Skeletal muscle satellite cell (primary cell): ENCODE data around the gene BFSP2.

Experiments
- H3K27me3 ChIP-seq: 2 replicates; pipeline ENCODE4 v1.7.0; 2013; ENCODE audit warnings: low read length; ENCODE audit not compliant: control insufficient read depth, insufficient read depth
- H3K36me3 ChIP-seq: 2 replicates; pipeline ENCODE4 v1.7.0; 2013; ENCODE audit warnings: mild to moderate bottlenecking, control low read depth, low read length; ENCODE audit not compliant: insufficient read depth
- H3K4me1 ChIP-seq: 2 replicates; pipeline ENCODE4 v1.7.0; 2013; ENCODE audit warnings: low read length; ENCODE audit not compliant: control insufficient read depth, insufficient read depth
- H3K4me2 ChIP-seq: 2 replicates; pipeline ENCODE4 v1.7.0; 2013; ENCODE audit warnings: mild to moderate bottlenecking, low read length
- H3K4me3 ChIP-seq: 2 replicates; pipeline ENCODE4 v1.7.0; 2013; ENCODE audit warnings: low read length
- H3K9ac ChIP-seq: 2 replicates; pipeline ENCODE4 v1.7.0; 2013; ENCODE audit warnings: mild to moderate bottlenecking, low read depth, low read length, moderate library complexity
- H3K9me3 ChIP-seq: replicated peaks from 2 replicates; pipeline ENCODE4 v1.7.0; 2013; ENCODE audit warnings: mild to moderate bottlenecking, control low read depth, low read length

BFSP2 gene

GRCh38 chr3:133447750-133448477 lies 48.1 kb downstream of the BFSP2 start:
- Histone ChIP-seq H3K4me3 (no peak overlapping the region), H3K9ac (no peak overlapping the region), H3K9me3 (no peaks in the 10 kb centered on the region), H3K36me3 (no peaks in the 10 kb centered on the region), H3K27me3 (peaks cover 17% of the 10 kb centered on the region), H3K4me1 (peaks cover 4% of the 10 kb centered on the region), H3K4me2 (no peak overlapping the region)

DNA sequence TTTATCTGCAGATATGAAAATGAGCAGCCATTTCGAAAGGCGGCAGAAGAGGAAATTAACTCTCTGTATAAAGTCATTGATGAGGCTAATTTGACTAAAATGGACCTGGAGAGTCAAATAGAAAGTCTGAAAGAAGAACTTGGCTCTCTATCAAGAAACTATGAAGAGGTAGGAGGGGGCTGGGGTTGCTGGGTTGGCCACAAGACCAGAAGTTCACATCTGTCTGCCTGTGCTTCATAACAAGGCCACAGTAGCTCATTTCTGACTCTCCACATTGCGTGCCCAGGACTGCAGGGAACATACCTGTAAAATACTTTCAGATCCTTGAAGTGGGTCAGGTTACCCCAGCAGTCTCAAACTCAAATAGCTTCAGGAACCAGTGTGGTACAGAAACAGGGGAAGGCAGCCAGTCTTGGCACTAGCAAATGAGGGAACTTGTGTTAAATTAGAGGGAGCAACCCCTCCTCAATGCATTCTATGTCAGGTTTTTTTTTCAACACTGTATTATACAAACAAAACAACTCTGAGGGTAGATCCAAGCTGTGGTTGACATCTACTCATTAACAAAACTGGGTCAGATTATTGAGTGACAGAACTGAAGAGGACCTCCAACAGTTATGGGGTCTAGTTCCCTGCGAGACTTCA lies 48.7 kb downstream of the BFSP2 start:
- peaks cover 22% of the 10 kb centered on the region for H3K27me3 ChIP-seq
- H3K9ac ChIP-seq, result no peak overlapping the region
- H3K4me1 ChIP-seq, result peaks cover 3% of the 10 kb centered on the region
- no peak overlapping the region for H3K4me3 ChIP-seq
- no peaks in the 10 kb centered on the region for H3K9me3 ChIP-seq
- H3K36me3 ChIP-seq, result no peaks in the 10 kb centered on the region
- H3K4me2 ChIP-seq, result no peak overlapping the region

DNA sequence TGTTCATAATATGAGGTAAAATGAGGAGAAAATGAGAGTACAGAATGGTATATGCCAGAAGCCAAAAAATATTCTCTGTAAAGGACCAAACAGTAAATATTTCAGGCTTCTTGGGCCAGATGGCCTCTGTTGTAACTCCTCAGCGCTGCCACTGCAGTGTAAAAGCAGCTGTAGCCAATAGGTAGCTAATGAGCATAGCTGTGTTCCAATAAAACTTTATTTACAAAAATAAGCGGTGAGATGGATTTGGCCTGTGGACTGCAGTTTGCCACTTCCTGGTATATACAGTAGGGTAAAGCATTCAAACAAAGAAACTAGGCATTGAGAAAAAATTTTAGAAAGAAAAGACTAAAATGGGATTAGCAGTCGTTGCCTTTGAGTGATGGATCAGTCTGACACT lies 51.5 kb downstream of the BFSP2 start:
- no peak overlapping the region for H3K4me2 ChIP-seq
- no peaks in the 10 kb centered on the region for H3K36me3 ChIP-seq
- no peak overlapping the region for H3K4me3 ChIP-seq
- no peaks in the 10 kb centered on the region for H3K4me1 ChIP-seq
- no peaks in the 10 kb centered on the region for H3K9me3 ChIP-seq
- no peak overlapping the region for H3K9ac ChIP-seq
- peaks cover 22% of the 10 kb centered on the region for H3K27me3 ChIP-seq

- peaks cover 22% of the 10 kb centered on the region for H3K27me3 ChIP-seq
- H3K9me3 ChIP-seq, result no peaks in the 10 kb centered on the region
- no peak overlapping the region for H3K9ac ChIP-seq
- H3K4me2 ChIP-seq, result no peak overlapping the region
- H3K4me1 ChIP-seq, result no peaks in the 10 kb centered on the region
- no peak overlapping the region for H3K4me3 ChIP-seq
- H3K36me3 ChIP-seq, result no peaks in the 10 kb centered on the region
Measured at GRCh38 chr3:133452641-133453319, 52.9 kb downstream of the BFSP2 start.

DNA sequence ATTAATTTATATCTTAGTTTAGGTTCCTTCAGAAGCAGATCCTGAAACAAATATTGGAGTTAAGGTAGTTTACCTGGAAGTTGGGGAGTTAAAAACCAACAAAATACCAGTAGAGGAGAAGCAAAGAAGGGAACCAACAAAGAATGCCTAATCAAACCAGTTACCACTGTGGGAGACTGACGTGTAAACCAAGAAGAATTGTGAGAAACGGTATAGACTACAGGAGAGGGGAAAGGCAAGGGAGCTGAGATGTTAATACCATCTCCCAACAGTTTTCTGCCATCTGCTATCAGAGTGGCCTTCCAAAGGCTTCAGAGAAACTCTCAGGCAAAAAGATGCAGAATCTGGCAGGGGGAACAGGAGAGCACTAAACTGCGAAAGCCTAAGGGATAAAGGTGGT lies 53.5 kb downstream of the BFSP2 start:
- Histone ChIP-seq H3K4me3 (no peak overlapping the region), H3K36me3 (no peaks in the 10 kb centered on the region), H3K27me3 (peaks cover 22% of the 10 kb centered on the region), H3K9ac (no peak overlapping the region), H3K4me1 (no peaks in the 10 kb centered on the region), H3K4me2 (no peak overlapping the region), H3K9me3 (no peaks in the 10 kb centered on the region)

DNA sequence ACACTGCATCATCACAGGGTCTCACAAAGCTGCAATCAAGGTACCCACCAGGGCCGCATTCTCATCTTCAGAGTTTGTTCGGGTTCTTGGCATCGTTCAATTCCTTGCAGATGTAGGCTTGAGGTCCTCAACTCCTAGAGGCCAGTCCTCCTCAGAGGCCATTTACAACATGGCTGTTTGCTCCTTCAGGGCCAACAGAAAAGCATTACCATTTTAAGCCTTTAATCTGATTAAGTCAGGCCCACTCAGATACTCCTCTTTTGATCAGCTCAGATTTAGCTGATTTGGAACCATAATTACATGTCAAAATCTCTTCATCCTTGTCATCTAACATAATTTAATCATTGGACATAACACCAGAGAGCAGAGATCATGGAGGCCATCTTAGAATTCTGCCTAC lies 55.4 kb downstream of the BFSP2 start:
- Histone ChIP-seq H3K4me3 (no peak overlapping the region), H3K9ac (no peak overlapping the region), H3K9me3 (no peaks in the 10 kb centered on the region), H3K4me2 (no peak overlapping the region), H3K36me3 (no peaks in the 10 kb centered on the region), H3K27me3 (peaks cover 11% of the 10 kb centered on the region), H3K4me1 (no peaks in the 10 kb centered on the region)

DNA sequence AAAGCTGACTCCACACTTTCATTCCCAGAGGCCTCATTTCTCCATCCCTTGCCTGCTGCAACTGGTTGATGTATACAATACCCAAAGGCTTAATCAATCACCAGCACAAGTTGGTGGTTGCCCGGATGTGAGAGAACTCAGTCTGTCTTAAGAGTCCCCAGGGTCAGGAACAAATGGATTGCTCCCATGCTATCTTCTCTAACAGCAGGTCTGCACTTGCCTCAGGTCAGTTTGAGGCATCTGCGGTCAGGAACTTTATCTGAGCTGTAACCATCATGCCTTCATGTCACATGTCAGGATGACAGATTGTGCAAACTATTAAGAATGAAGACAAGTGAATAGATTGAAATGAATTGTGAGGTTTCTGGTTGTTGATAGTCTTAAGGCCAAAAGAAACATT lies 56.1 kb downstream of the BFSP2 start:
- H3K9me3 ChIP-seq, result no peaks in the 10 kb centered on the region
- H3K27me3 ChIP-seq, result peaks cover 11% of the 10 kb centered on the region
- no peaks in the 10 kb centered on the region for H3K36me3 ChIP-seq
- H3K4me2 ChIP-seq, result no peak overlapping the region
- H3K4me3 ChIP-seq, result no peak overlapping the region
- no peaks in the 10 kb centered on the region for H3K4me1 ChIP-seq
- no peak overlapping the region for H3K9ac ChIP-seq

GRCh38 chr3:133457025-133457424 lies 57.2 kb downstream of the BFSP2 start:
- H3K4me1 ChIP-seq, result no peaks in the 10 kb centered on the region
- no peak overlapping the region for H3K9ac ChIP-seq
- no peak overlapping the region for H3K4me2 ChIP-seq
- no peak overlapping the region for H3K4me3 ChIP-seq
- no peaks in the 10 kb centered on the region for H3K9me3 ChIP-seq
- peaks cover 7% of the 10 kb centered on the region for H3K27me3 ChIP-seq
- no peaks in the 10 kb centered on the region for H3K36me3 ChIP-seq

DNA sequence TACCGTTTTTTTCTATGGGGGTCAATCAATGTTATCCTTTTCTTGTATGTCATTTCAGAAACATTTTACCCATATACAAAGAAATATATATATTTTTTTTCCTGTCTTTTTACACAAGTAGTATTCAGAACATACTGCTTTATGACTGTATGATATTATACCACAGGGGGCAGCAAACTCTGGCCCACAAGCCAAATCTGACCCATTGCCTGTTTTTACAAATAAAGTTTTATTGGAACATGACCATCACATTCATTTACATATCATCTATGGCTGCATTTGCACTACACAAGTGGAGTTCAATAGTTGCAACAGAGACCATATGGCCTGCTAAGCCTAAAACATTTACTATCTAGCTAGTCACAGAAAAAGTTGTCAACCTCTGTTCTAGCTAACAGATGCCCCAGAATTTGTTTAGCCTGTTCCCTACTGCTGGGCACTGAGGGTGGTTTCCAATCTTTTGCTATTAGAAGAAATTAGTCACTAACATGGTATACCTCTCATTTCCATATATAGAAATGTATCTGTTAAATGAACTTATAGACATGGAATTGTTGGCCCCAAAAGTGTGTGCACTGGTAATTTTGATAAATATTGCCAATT lies 57.7 kb downstream of the BFSP2 start:
- H3K9ac ChIP-seq, result no peak overlapping the region
- no peaks in the 10 kb centered on the region for H3K9me3 ChIP-seq
- H3K4me3 ChIP-seq, result no peak overlapping the region
- H3K4me2 ChIP-seq, result no peak overlapping the region
- peaks cover 5% of the 10 kb centered on the region for H3K27me3 ChIP-seq
- H3K4me1 ChIP-seq, result no peaks in the 10 kb centered on the region
- no peaks in the 10 kb centered on the region for H3K36me3 ChIP-seq

DNA sequence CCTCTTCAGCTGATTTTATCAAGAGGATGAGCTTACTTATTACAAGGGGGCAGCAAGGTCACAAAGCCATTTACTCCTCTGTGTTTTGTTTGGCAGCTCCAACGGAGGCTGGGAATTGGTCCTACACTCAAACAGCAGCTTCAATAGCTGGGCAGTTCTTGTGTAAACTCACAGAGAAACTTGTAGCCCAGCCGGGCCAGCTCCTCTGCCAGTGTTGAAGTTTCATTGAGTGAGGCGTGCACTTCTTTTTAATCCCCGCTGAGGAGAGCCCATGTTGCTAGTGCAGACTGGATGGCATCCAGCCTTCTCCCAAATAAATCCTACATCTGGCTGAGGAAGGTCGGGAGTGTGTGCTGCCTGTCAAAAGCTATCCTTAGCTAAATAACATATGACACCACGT lies 59.5 kb downstream of the BFSP2 start:
- no peaks in the 10 kb centered on the region for H3K4me1 ChIP-seq
- H3K27me3 ChIP-seq, result no peaks in the 10 kb centered on the region
- no peak overlapping the region for H3K9ac ChIP-seq
- H3K9me3 ChIP-seq, result no peaks in the 10 kb centered on the region
- H3K4me3 ChIP-seq, result no peak overlapping the region
- no peak overlapping the region for H3K4me2 ChIP-seq
- H3K36me3 ChIP-seq, result no peaks in the 10 kb centered on the region

GRCh38 chr3:133460809-133461208 lies 61.0 kb downstream of the BFSP2 start:
- no peaks in the 10 kb centered on the region for H3K9me3 ChIP-seq
- H3K27me3 ChIP-seq, result no peaks in the 10 kb centered on the region
- no peak overlapping the region for H3K4me3 ChIP-seq
- H3K9ac ChIP-seq, result no peak overlapping the region
- no peaks in the 10 kb centered on the region for H3K4me1 ChIP-seq
- no peak overlapping the region for H3K4me2 ChIP-seq
- H3K36me3 ChIP-seq, result no peaks in the 10 kb centered on the region
